Keratinocyte (primary cell): ENCODE data around the gene MLLT6.

Experiments used
- CTCF ChIP-seq, 3 experiments: IDR thresholded peaks in 1 of 3; conservative IDR thresholded peaks in 1 of 3; optimal IDR thresholded peaks in 1 of 3; 2 replicates in 2 of 3; 3 replicates in 1 of 3; pipeline versions ENCODE3 to v1.5.1; 2011; ENCODE audit warnings: low read length in 3 of 3, mild to moderate bottlenecking in 3 of 3, moderate library complexity in 2 of 3, control low read depth in 1 of 3, inconsistent platforms in 1 of 3; ENCODE audit not compliant: insufficient read depth in 2 of 3; ENCODE audit errors: extremely low read depth in 1 of 3
- EZH2 ChIP-seq: IDR thresholded peaks from one replicate; pipeline ENCODE4 v1.6.1; 2012; ENCODE audit warnings: inconsistent platforms, mild to moderate bottlenecking, low read length, moderate library complexity

DNA sequence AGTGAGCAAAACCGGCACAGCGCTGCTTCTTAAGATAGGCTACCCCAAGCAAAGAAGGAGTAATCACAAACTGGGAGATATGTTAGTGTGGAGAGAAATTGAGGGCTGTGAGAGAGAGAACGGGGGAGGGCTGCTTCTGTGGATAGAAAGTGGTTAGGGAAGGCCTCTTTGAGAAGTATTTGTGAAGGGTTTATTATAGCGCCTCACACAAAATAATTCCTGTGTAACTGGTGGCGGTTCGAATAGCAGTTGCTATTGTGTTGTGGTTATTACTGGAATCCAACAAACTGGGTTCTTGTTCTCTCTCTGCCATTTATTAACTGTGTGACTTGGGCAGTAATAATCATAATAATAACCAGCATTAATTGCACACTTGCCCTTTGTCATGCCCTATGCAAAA lies 15.9 kb downstream of the MLLT6 start:
- TF ChIP-seq CTCF (optimal IDR thresholded peaks at IDR 0.05 in 1 of 3, IDR thresholded peaks at IDR 0.05 in 1 of 3, conservative IDR thresholded peaks at IDR 0.05 in 1 of 3; ENCODE audit: extremely low read depth in 1 of 3, insufficient read depth in 2 of 3, low read length in 3 of 3) (no peak), EZH2 (no peak)
